ENCODE results near the gene FOXD4.
"Not testable (repeated sequence)": the region's sequence is repeated elsewhere in the genome, so short reads cannot be mapped to it uniquely, and the experiment has no call there.

The FOXD4 gene

DNA sequence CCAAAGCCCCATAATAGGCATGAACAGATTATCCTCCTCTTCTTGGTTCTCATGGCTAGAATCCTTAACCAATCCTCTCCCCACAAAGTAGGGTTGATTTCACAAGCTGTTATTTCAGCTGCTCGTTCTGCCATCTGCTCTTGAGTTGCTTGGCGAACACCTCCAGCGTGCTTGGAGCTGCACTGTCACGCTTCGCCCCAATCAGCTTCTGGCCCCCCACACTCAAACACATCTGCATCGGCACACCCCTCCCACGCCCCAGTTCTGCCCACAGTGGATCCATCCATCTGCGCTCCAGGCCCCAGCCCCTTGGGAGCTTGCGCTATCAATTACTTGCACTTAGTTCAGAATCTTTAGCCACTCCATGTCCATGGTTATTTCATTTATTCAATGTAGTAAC, 17.8 kb downstream of the FOXD4 start:
- H4K8ac ChIP-seq (ENCODE audit: low read depth, low read length); H3K18ac ChIP-seq (ENCODE audit: low read length); DNase-seq (ENCODE audit: low spot score); H2BK5ac ChIP-seq (ENCODE audit: low read length); H2AFZ ChIP-seq (ENCODE audit: low read length); H3K4me1 ChIP-seq (ENCODE audit: control insufficient read depth in 2 of 2, insufficient read depth in 1 of 2, low read depth in 1 of 2, low read length in 2 of 2); H3K36me3 ChIP-seq (replicated peaks in 1 of 2; ENCODE audit: control insufficient read depth in 2 of 2, insufficient read depth in 2 of 2, low read length in 2 of 2); H3K79me1 ChIP-seq (ENCODE audit: low read depth, low read length); H3K9me3 ChIP-seq (replicated peaks in 1 of 2; ENCODE audit: control insufficient read depth in 2 of 2, insufficient read depth in 1 of 2, low read depth in 1 of 2, low read length in 2 of 2); H4K91ac ChIP-seq (ENCODE audit: low read depth, low read length, poor library complexity); H2BK15ac ChIP-seq (ENCODE audit: low read length); H3K27ac ChIP-seq (replicated peaks; ENCODE audit: low read length); H2BK120ac ChIP-seq (ENCODE audit: low read depth, low read length); H2BK12ac ChIP-seq (ENCODE audit: low read length); H3K4me2 ChIP-seq (ENCODE audit: insufficient read depth, low read length, poor library complexity, severe bottlenecking); H3K4ac ChIP-seq (ENCODE audit: low read length); H3K14ac ChIP-seq (ENCODE audit: low read length); H3K23ac ChIP-seq (ENCODE audit: low read depth, low read length, poor library complexity); H3K9ac ChIP-seq (ENCODE audit: low read depth, low read length, poor library complexity); H3K4me3 ChIP-seq (ENCODE audit: low read length in 2 of 2); H2AK5ac ChIP-seq (ENCODE audit: low read depth, low read length); H3K27me3 ChIP-seq (ENCODE audit: control insufficient read depth in 3 of 3, insufficient read depth in 3 of 3, low read depth in 1 of 3, low read length in 3 of 3): not testable (repeated sequence)
- WGBS, 2 donors (ENCODE audit: extremely low coverage in 2 of 2, insufficient read length in 2 of 2, insufficient replicate concordance in 1 of 2): no CpG with 5 or more reads among the region's 9 CpGs

DNA sequence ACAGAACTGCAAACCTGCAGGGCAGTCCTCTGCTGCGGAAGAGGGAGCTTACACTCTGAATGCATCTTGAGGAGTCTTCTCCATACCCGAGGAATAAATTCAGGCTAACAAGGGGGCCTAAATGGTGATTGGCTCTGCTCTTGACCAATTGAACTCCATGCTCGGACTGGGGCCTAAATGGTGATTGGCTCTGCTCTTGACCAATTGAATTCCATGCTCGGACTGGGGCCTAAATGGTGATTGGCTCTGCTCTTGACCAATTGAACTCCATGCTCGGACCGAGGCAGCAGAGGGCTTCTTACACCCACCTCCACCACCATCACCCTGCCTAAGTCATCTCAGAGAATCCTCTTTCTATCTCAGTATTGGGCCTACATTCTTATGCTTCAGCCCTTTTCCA, 18.4 kb downstream of the FOXD4 start:
- H3K23ac ChIP-seq (ENCODE audit: low read depth, low read length, poor library complexity); H4K91ac ChIP-seq (ENCODE audit: low read depth, low read length, poor library complexity); H3K14ac ChIP-seq (ENCODE audit: low read length); H3K4ac ChIP-seq (ENCODE audit: low read length); H2AFZ ChIP-seq (ENCODE audit: low read length); H3K4me2 ChIP-seq (ENCODE audit: insufficient read depth, low read length, poor library complexity, severe bottlenecking); H3K18ac ChIP-seq (ENCODE audit: low read length); H2BK12ac ChIP-seq (ENCODE audit: low read length); H2BK120ac ChIP-seq (ENCODE audit: low read depth, low read length); H2BK15ac ChIP-seq (ENCODE audit: low read length); H3K79me1 ChIP-seq (ENCODE audit: low read depth, low read length); H2BK5ac ChIP-seq (ENCODE audit: low read length); H3K9ac ChIP-seq (ENCODE audit: low read depth, low read length, poor library complexity); DNase-seq (ENCODE audit: low spot score); H3K27ac ChIP-seq (replicated peaks; ENCODE audit: low read length); H2AK5ac ChIP-seq (ENCODE audit: low read depth, low read length); H3K4me1 ChIP-seq (ENCODE audit: control insufficient read depth in 2 of 2, insufficient read depth in 1 of 2, low read depth in 1 of 2, low read length in 2 of 2); H3K36me3 ChIP-seq (replicated peaks in 1 of 2; ENCODE audit: control insufficient read depth in 2 of 2, insufficient read depth in 2 of 2, low read length in 2 of 2); H4K8ac ChIP-seq (ENCODE audit: low read depth, low read length); H3K27me3 ChIP-seq (ENCODE audit: control insufficient read depth in 3 of 3, insufficient read depth in 3 of 3, low read depth in 1 of 3, low read length in 3 of 3); H3K4me3 ChIP-seq (ENCODE audit: low read length in 2 of 2); H3K9me3 ChIP-seq (replicated peaks in 1 of 2; ENCODE audit: control insufficient read depth in 2 of 2, insufficient read depth in 1 of 2, low read depth in 1 of 2, low read length in 2 of 2): not testable (repeated sequence)
- WGBS, 2 donors (ENCODE audit: extremely low coverage in 2 of 2, insufficient read length in 2 of 2, insufficient replicate concordance in 1 of 2): no CpG with 5 or more reads among the region's 6 CpGs

DNA sequence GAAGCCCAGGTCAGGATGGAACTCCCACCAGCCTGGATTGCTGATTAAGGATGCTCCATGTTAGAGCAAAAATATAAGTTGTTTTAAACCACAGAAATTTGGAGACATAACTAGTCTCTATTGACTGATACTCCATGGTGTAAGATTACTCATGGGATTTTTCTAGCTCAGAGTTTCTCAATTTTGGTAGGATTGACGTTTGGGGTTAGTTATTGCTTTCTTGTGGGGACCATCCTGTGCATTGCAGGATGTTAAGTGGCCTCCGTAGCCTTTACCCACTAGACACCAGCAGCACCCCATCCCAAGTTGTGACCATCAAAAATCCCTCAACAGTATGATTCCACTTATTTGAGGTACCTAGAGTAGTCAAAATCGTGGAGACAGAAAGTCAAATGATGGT, 19.4 kb downstream of the FOXD4 start:
- H3K14ac ChIP-seq (ENCODE audit: low read length); H3K18ac ChIP-seq (ENCODE audit: low read length); H4K8ac ChIP-seq (ENCODE audit: low read depth, low read length); H2BK120ac ChIP-seq (ENCODE audit: low read depth, low read length); H2AK5ac ChIP-seq (ENCODE audit: low read depth, low read length); H4K91ac ChIP-seq (ENCODE audit: low read depth, low read length, poor library complexity); H3K23ac ChIP-seq (ENCODE audit: low read depth, low read length, poor library complexity); H3K79me1 ChIP-seq (ENCODE audit: low read depth, low read length); H3K4me3 ChIP-seq (ENCODE audit: low read length in 2 of 2); H3K27me3 ChIP-seq (ENCODE audit: control insufficient read depth in 3 of 3, insufficient read depth in 3 of 3, low read depth in 1 of 3, low read length in 3 of 3); H2BK15ac ChIP-seq (ENCODE audit: low read length); H3K4me2 ChIP-seq (ENCODE audit: insufficient read depth, low read length, poor library complexity, severe bottlenecking); H2BK5ac ChIP-seq (ENCODE audit: low read length); H3K36me3 ChIP-seq (replicated peaks in 1 of 2; ENCODE audit: control insufficient read depth in 2 of 2, insufficient read depth in 2 of 2, low read length in 2 of 2); DNase-seq (ENCODE audit: low spot score); H3K4ac ChIP-seq (ENCODE audit: low read length); H3K9ac ChIP-seq (ENCODE audit: low read depth, low read length, poor library complexity); H2BK12ac ChIP-seq (ENCODE audit: low read length); H2AFZ ChIP-seq (ENCODE audit: low read length); H3K9me3 ChIP-seq (replicated peaks in 1 of 2; ENCODE audit: control insufficient read depth in 2 of 2, insufficient read depth in 1 of 2, low read depth in 1 of 2, low read length in 2 of 2); H3K27ac ChIP-seq (replicated peaks; ENCODE audit: low read length); H3K4me1 ChIP-seq (ENCODE audit: control insufficient read depth in 2 of 2, insufficient read depth in 1 of 2, low read depth in 1 of 2, low read length in 2 of 2): not testable (repeated sequence)
- WGBS, 2 donors (ENCODE audit: extremely low coverage in 2 of 2, insufficient read length in 2 of 2, insufficient replicate concordance in 1 of 2): no CpG with 5 or more reads among the region's 3 CpGs

DNA sequence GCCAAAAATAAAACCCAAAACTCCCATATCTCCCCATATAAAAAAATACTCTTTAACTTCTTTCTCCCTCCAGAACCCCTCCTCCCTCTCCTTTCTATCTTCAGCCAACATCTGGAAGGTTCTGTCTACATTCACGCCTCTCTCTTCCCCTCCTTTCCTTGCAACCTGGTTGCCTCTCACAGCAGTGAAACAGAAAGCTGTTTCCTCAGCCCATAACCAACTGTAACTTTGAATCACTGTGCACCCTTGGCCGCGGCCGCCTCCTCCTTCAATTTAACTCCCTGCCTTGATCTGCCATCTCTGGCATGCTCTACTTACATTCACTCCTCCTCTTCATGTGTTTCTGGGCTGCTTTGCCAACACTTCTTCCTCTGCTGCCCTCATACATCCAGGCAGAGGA, 23.2 kb downstream of the FOXD4 start:
- H3K18ac ChIP-seq (ENCODE audit: low read length); H3K4ac ChIP-seq (ENCODE audit: low read length); H2AFZ ChIP-seq (ENCODE audit: low read length); H2BK12ac ChIP-seq (ENCODE audit: low read length); H3K9ac ChIP-seq (ENCODE audit: low read depth, low read length, poor library complexity); H3K36me3 ChIP-seq (replicated peaks in 1 of 2; ENCODE audit: control insufficient read depth in 2 of 2, insufficient read depth in 2 of 2, low read length in 2 of 2); H2BK120ac ChIP-seq (ENCODE audit: low read depth, low read length); H3K14ac ChIP-seq (ENCODE audit: low read length); H3K23ac ChIP-seq (ENCODE audit: low read depth, low read length, poor library complexity); H3K4me1 ChIP-seq (ENCODE audit: control insufficient read depth in 2 of 2, insufficient read depth in 1 of 2, low read depth in 1 of 2, low read length in 2 of 2); H3K4me3 ChIP-seq (ENCODE audit: low read length in 2 of 2); H4K8ac ChIP-seq (ENCODE audit: low read depth, low read length); H2BK15ac ChIP-seq (ENCODE audit: low read length); DNase-seq (ENCODE audit: low spot score); H3K9me3 ChIP-seq (replicated peaks in 1 of 2; ENCODE audit: control insufficient read depth in 2 of 2, insufficient read depth in 1 of 2, low read depth in 1 of 2, low read length in 2 of 2); H2BK5ac ChIP-seq (ENCODE audit: low read length); H3K4me2 ChIP-seq (ENCODE audit: insufficient read depth, low read length, poor library complexity, severe bottlenecking); H3K27me3 ChIP-seq (ENCODE audit: control insufficient read depth in 3 of 3, insufficient read depth in 3 of 3, low read depth in 1 of 3, low read length in 3 of 3); H2AK5ac ChIP-seq (ENCODE audit: low read depth, low read length); H4K91ac ChIP-seq (ENCODE audit: low read depth, low read length, poor library complexity); H3K27ac ChIP-seq (replicated peaks; ENCODE audit: low read length); H3K79me1 ChIP-seq (ENCODE audit: low read depth, low read length): not testable (repeated sequence)
- WGBS, 2 donors (ENCODE audit: extremely low coverage in 2 of 2, insufficient read length in 2 of 2, insufficient replicate concordance in 1 of 2): no CpG with 5 or more reads among the region's 4 CpGs
